Ishikawa (cell line): ENCODE measurements around the gene APOBEC3H.
"Not testable (repeated sequence)": the region's sequence is repeated elsewhere in the genome, so short reads cannot be mapped to it uniquely, and the experiment has no call there.

Experiments
- CEBPB ChIP-seq: IDR thresholded peaks from 2 replicates; pipeline ENCODE4 v1.6.1; 2012
- CREB1 ChIP-seq: IDR thresholded peaks from 2 replicates; pipeline ENCODE4 v1.6.1; 2012; ENCODE audit warnings: low read depth
- EGR1 ChIP-seq: IDR thresholded peaks from 2 replicates; pipeline ENCODE4 v1.6.1; 2012
- EP300 ChIP-seq: IDR thresholded peaks from 2 replicates; pipeline ENCODE4 v1.6.1; 2012; ENCODE audit warnings: borderline replicate concordance
- FOXM1 ChIP-seq: IDR thresholded peaks from 2 replicates; pipeline ENCODE4 v1.6.1; 2012; ENCODE audit warnings: low read depth, borderline replicate concordance
- MAX ChIP-seq: IDR thresholded peaks from 2 replicates; pipeline ENCODE4 v1.6.1; 2012
- NFIC ChIP-seq: IDR thresholded peaks from 2 replicates; pipeline ENCODE4 v1.6.1; 2012
- RAD21 ChIP-seq: IDR thresholded peaks from 2 replicates; pipeline ENCODE4 v1.6.1; 2012; ENCODE audit warnings: low read depth
- TAF1 ChIP-seq: IDR thresholded peaks from 2 replicates; pipeline ENCODE4 v1.6.1; 2012; ENCODE audit warnings: low read depth, mild to moderate bottlenecking
- TCF12 ChIP-seq: IDR thresholded peaks from 2 replicates; pipeline ENCODE4 v1.6.1; 2012; ENCODE audit warnings: low read depth
- TEAD4 ChIP-seq: IDR thresholded peaks from 2 replicates; pipeline ENCODE4 v1.6.1; 2012
- USF1 ChIP-seq: IDR thresholded peaks from 2 replicates; pipeline ENCODE4 v1.6.1; 2012
- YY1 ChIP-seq: IDR thresholded peaks from 2 replicates; pipeline ENCODE4 v1.6.1; 2012; ENCODE audit warnings: low read depth
- ZBTB7A ChIP-seq: IDR thresholded peaks from 2 replicates; pipeline ENCODE4 v1.6.1; 2012; ENCODE audit warnings: low read depth
- TF ChIP-seq, protein P1 (sequence below): IDR thresholded peaks from 2 replicates; pipeline ENCODE4 v1.6.1; 2012; ENCODE audit warnings: low read depth, mild to moderate bottlenecking

The APOBEC3H gene

DNA sequence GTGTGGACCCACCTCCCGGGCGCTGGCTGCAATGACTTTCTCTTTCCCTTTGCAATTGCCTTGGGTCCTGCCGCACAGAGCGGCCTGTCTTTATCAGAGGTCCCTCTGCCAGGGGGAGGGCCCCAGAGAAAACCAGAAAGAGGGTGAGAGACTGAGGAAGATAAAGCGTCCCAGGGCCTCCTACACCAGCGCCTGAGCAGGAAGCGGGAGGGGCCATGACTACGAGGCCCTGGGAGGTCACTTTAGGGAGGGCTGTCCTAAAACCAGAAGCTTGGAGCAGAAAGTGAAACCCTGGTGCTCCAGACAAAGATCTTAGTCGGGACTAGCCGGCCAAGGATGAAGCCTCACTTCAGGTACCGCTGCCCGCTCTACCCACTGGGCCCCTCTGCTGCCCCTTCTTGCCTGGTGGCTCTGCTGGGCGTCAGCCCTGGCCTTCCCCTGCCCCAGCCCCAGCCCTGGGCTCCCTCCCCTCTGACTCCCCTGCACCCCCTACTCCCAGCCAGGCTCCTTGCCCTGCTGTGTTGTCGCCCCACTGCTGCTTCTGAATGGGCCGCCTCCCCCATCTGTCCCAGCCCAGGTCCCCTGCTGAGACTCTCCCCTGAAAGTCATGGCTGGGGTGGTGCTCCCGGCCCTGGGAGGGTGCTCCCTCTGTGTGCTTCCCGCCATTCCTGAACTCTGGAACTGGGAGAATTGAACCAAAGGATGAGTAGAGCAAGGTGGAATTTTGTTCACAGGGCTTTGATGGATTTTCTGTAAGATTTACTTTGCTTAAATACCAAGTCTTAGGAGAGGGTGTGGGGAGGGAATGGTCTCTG lies 19.8 kb upstream of the APOBEC3H start, which contains the start of gene APOBEC3G:
TSS of gene APOBEC3G (plus strand) at position 250 of the 815 bp plus-strand sequence. CDS start at position 337, 87 bp downstream.
- not testable (repeated sequence) for TF ChIP-seq EP300, CEBPB, FOXM1

GRCh38 chr22:39078329-39078728 lies 18.7 kb upstream of the APOBEC3H start:
- TF ChIP-seq TCF12: no peak
- TF ChIP-seq USF1: no peak
- TF ChIP-seq, protein P1, sequence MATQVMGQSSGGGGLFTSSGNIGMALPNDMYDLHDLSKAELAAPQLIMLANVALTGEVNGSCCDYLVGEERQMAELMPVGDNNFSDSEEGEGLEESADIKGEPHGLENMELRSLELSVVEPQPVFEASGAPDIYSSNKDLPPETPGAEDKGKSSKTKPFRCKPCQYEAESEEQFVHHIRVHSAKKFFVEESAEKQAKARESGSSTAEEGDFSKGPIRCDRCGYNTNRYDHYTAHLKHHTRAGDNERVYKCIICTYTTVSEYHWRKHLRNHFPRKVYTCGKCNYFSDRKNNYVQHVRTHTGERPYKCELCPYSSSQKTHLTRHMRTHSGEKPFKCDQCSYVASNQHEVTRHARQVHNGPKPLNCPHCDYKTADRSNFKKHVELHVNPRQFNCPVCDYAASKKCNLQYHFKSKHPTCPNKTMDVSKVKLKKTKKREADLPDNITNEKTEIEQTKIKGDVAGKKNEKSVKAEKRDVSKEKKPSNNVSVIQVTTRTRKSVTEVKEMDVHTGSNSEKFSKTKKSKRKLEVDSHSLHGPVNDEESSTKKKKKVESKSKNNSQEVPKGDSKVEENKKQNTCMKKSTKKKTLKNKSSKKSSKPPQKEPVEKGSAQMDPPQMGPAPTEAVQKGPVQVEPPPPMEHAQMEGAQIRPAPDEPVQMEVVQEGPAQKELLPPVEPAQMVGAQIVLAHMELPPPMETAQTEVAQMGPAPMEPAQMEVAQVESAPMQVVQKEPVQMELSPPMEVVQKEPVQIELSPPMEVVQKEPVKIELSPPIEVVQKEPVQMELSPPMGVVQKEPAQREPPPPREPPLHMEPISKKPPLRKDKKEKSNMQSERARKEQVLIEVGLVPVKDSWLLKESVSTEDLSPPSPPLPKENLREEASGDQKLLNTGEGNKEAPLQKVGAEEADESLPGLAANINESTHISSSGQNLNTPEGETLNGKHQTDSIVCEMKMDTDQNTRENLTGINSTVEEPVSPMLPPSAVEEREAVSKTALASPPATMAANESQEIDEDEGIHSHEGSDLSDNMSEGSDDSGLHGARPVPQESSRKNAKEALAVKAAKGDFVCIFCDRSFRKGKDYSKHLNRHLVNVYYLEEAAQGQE: no peak
- TF ChIP-seq YY1: no peak
- TF ChIP-seq RAD21: no peak
- TF ChIP-seq EGR1: no peak
- TF ChIP-seq NFIC: no peak
- no peak for TF ChIP-seq EP300
- TF ChIP-seq MAX: no peak
- TF ChIP-seq CREB1: no peak
- TF ChIP-seq ZBTB7A: no peak
- TF ChIP-seq TEAD4: no peak
- no peak for TF ChIP-seq TAF1
- no peak for TF ChIP-seq FOXM1
- no peak for TF ChIP-seq CEBPB

DNA sequence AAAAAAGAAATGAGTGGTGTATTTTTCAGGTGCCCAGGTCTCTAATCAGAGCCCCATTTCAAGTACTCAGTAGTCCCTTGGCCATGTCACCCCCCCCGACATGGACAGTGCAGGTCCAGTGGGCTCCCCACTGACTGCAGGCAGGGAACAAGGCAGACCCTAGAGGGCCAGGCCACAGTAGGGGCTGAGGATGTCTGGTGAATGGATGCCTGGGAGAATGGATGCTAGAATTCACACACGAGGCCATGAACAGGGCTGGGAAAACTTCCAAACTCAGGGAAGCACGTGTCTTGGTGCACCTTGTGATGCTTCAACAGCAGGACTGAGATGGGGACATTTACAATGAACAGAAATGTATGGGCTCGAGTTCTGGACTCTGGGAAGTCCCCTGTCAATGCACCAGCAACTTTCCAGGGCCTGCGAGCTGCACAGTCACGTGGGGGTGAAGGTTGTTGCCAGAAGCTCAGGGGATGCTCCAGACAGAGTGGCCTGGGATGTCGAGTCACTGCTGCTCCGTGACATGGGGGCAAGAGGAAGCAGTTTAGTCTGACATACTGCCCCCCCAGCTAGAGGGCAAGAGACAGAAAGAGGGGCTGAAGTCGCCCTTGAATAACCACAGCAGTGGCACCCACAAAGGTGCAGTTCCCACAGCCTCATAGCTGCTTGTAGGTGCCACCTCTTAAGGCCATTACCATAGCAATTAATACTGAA lies 16.8 kb upstream of the APOBEC3H start:
- TF ChIP-seq FOXM1: no peak
- no peak for TF ChIP-seq TEAD4
- no peak for TF ChIP-seq TAF1
- no peak for TF ChIP-seq CEBPB
- TF ChIP-seq, protein P1: no peak
- TF ChIP-seq CREB1: no peak
- TF ChIP-seq NFIC: no peak
- TF ChIP-seq EP300: no peak
- TF ChIP-seq USF1: no peak
- TF ChIP-seq MAX: no peak
- TF ChIP-seq ZBTB7A: no peak
- no peak for TF ChIP-seq RAD21
- TF ChIP-seq EGR1: no peak
- TF ChIP-seq TCF12: no peak

DNA sequence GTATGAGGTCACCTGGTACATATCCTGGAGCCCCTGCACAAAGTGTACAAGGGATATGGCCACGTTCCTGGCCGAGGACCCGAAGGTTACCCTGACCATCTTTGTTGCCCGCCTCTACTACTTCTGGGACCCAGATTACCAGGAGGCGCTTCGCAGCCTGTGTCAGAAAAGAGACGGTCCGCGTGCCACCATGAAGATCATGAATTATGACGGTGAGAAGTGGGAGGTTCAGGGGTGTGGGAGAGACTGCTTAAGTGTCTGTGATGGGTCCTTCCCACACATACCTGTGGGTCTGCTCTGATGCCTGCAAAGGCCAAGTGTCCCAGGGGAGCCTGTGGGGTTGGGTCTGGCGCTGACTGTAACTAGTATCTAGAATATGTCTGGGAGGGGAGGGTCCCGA lies 16.0 kb upstream of the APOBEC3H start:
- TF ChIP-seq EGR1: no peak
- TF ChIP-seq MAX: no peak
- no peak for TF ChIP-seq TEAD4
- no peak for TF ChIP-seq CEBPB
- TF ChIP-seq EP300: no peak
- no peak for TF ChIP-seq ZBTB7A
- no peak for TF ChIP-seq FOXM1
- TF ChIP-seq RAD21: no peak
- TF ChIP-seq TCF12: no peak
- TF ChIP-seq YY1: no peak
- no peak for TF ChIP-seq NFIC

GRCh38 chr22:39081598-39081997 lies 15.4 kb upstream of the APOBEC3H start:
- TF ChIP-seq, protein P1: no peak
- TF ChIP-seq USF1 (no peak), ZBTB7A (no peak), FOXM1 (no peak), NFIC (no peak), MAX (no peak), TCF12 (no peak), CREB1 (no peak), TEAD4 (no peak), EP300 (no peak), CEBPB (no peak), TAF1 (no peak), YY1 (no peak), RAD21 (no peak), EGR1 (no peak)
